ENCODE data around the gene VAMP1. TPM values are rescaled to one million over a fixed set of nuclear protein-coding genes. Genes with fewer than 3 reads are reported as not detected.

VAMP1 gene
- total and polyA plus RNA-seq, 9 of the 15 experiments (the other 6 are each of a cell fraction or from before 2014, with no cell fraction given), result 0.76 to 13.2 (median 4.2) TPM

- CTCF ChIA-PET (ENCODE audit: low intra/inter-chr PET ratio), result interaction anchor here (1.5 to 2.2 kb wide), 2 partner anchors 17 to 42 kb away, joined by 3 to 19 read pairs; no protein-coding TSS in a partner anchor
- Histone ChIP-seq H3K27me3 (ENCODE audit: control insufficient read depth in 2 of 2, insufficient read depth in 2 of 2, low read length in 2 of 2) (no peaks in the 10 kb centered on the region), H3K79me2 (ENCODE audit: control insufficient read depth, insufficient read depth, low read length) (no peaks in the 10 kb centered on the region), H3K36me3 (ENCODE audit: control insufficient read depth, insufficient read depth, low read length) (no peaks in the 10 kb centered on the region), H3K9me3 (replicated peaks; ENCODE audit: control insufficient read depth, insufficient read depth, low read depth, low read length) (no peaks in the 10 kb centered on the region), H3K27ac (ENCODE audit: extremely low read depth, low read depth, low read length) (no peak overlapping the region), H3K4me1 (replicated peaks in 1 of 2; ENCODE audit: control insufficient read depth in 2 of 2, insufficient read depth in 2 of 2, low read length in 2 of 2) (peaks cover 2 to 5% of the 10 kb centered on the region in 2 experiments; a peak in 4 of 5 replicates), H4K20me1 (replicated peaks; ENCODE audit: control insufficient read depth, insufficient read depth, low read length) (no peaks in the 10 kb centered on the region), H2AFZ (ENCODE audit: low read depth, low read length) (peak overlapping the region; percentile 83; the same call in 1 of the 2 replicates), H3K4me2 (ENCODE audit: insufficient read depth, low read length) (no peak overlapping the region), H3K9me1 (ENCODE audit: control insufficient read depth, insufficient read depth, low read length) (no peaks in the 10 kb centered on the region), H3K4me3 (no peak overlapping the region), H3K9ac (ENCODE audit: insufficient read depth in 1 of 2, low read depth in 2 of 2, low read length in 2 of 2) (no peak overlapping the region)
- POLR2A ChIA-PET, result interaction anchor here (0.6 to 1.7 kb wide), 2 partner anchors 46 to 102 kb away, joined by 3 to 10 read pairs; partner anchors contain the start of gene VAMP1
- DNase-seq (ENCODE audit: extremely low read depth in 1 of 4, low spot score in 3 of 4), result no peak
- BruUV-seq (replicated peaks), result no TSS peak
- WGBS (ENCODE audit: insufficient coverage, low coverage, missing lambda C conversion rate), result 23% methylated on average over 6 of the region's 6 CpGs
- TF ChIP-seq MAFF (IDR thresholded peaks at IDR 0.05; ENCODE audit: low read length) (no peak), BDP1 (IDR thresholded peaks at IDR 0.05; ENCODE audit: insufficient read depth, insufficient read length) (no peak), ELF4 (CRISPR knock-in tag; IDR thresholded peaks at IDR 0.05) (no peak), KLF6 (CRISPR knock-in tag; IDR thresholded peaks at IDR 0.05; ENCODE audit: borderline replicate concordance) (no peak), THRAP3 (IDR thresholded peaks at IDR 0.05; ENCODE audit: borderline replicate concordance) (no peak), NELFE (IDR thresholded peaks at IDR 0.05; ENCODE audit: insufficient read depth, insufficient read length) (no peak), ZNF79 (CRISPR knock-in tag; IDR thresholded peaks at IDR 0.05; ENCODE audit: low read depth) (no peak), ILK (tag; IDR thresholded peaks at IDR 0.05; ENCODE audit: borderline replicate concordance, low read depth) (no peak)
- FAIRE-seq, result no peak
- peak; percentile 48 for ATAC-seq
- in situ Hi-C loops (cut with MboI), result loop anchor here (5.0 kb wide), 1 partner anchor 38 kb away; no protein-coding TSS in a partner anchor
- intact Hi-C loops (cut with micrococcal nuclease), result loop anchor here (5.0 kb wide), 1 partner anchor 97 kb away; no protein-coding TSS in a partner anchor
Measured at GRCh38 chr12:6424008-6424347, 46.5 kb downstream of the VAMP1 start.
